ENCODE measurements around the gene ZNF664. TPM values are rescaled to one million over a fixed set of nuclear protein-coding genes. Genes with fewer than 3 reads are reported as not detected.
A peak's percentile ranks its signal among the peaks of the same experiment; 100 is the strongest.

Gene ZNF664
- total RNA-seq, 1 donor from 2014 or later: 310 TPM

DNA sequence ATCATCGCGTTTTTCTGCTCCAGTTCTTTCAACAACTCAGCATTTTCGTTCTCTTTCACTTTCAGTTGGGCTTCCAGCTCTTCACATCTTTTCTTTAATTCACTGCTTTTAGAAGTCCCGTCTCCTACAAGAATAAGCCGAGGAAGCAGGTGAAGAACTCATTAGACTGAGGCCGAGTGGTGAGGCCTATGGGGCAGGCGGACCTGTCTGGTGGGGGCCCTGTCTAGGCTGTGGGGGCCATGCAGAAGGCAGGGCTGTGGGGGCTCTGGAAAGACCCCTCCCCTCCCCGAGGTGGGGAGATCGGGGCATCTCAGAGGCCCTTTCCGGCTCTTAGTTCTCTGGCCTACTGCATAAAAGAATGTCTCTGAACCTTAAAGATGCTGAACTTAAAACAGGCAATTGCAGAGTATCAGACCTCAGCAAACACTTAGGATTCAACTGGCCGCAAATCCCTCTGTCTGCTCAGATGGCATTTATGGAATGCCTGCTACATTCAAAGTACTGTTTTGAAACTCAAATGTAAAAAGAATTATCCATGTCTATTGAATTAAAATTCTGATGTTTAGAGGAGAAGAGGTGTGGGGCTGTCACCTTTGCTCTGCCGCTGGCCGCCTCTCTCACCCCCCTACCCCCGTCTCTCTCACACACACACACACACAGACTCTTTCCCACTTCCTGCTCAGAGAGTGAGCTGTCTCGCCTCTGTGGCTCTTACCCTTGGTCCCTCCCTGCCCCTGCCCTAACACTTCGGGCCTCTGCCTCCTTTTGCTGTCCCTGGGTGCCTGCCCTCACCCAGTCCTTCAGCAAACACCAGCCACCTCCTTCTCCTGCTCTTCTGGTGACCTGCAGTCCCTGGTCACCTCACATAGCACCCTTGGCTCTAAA lies 35.1 kb upstream of the ZNF664 start:
- no peak overlapping the region for H3K27ac Mint-ChIP-seq (ENCODE audit: unreplicated experiment)

GRCh38 chr12:123938679-123939480 lies 34.1 kb upstream of the ZNF664 start:
- no peak overlapping the region for H3K27ac Mint-ChIP-seq (ENCODE audit: unreplicated experiment)
- peaks cover 11% of the 10 kb centered on the region for H3K9me3 Mint-ChIP-seq (ENCODE audit: unreplicated experiment)
- TF ChIP-seq, protein P1, sequence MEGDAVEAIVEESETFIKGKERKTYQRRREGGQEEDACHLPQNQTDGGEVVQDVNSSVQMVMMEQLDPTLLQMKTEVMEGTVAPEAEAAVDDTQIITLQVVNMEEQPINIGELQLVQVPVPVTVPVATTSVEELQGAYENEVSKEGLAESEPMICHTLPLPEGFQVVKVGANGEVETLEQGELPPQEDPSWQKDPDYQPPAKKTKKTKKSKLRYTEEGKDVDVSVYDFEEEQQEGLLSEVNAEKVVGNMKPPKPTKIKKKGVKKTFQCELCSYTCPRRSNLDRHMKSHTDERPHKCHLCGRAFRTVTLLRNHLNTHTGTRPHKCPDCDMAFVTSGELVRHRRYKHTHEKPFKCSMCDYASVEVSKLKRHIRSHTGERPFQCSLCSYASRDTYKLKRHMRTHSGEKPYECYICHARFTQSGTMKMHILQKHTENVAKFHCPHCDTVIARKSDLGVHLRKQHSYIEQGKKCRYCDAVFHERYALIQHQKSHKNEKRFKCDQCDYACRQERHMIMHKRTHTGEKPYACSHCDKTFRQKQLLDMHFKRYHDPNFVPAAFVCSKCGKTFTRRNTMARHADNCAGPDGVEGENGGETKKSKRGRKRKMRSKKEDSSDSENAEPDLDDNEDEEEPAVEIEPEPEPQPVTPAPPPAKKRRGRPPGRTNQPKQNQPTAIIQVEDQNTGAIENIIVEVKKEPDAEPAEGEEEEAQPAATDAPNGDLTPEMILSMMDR (IDR thresholded peaks at IDR 0.05; ENCODE audit: partially characterized antibody, unreplicated experiment): peak; percentile 25
- H3K36me3 Mint-ChIP-seq (ENCODE audit: unreplicated experiment): peaks cover 42% of the 10 kb centered on the region
- peaks cover 10% of the 10 kb centered on the region for H3K27me3 Mint-ChIP-seq (ENCODE audit: unreplicated experiment)
- no peaks in the 10 kb centered on the region for H3K4me1 Mint-ChIP-seq (ENCODE audit: low read depth, unreplicated experiment)
- no peak overlapping the region for H3K4me3 Mint-ChIP-seq (ENCODE audit: unreplicated experiment)
- peak; percentile 52 for DNase-seq

More for the DNA sequence above, 35.1 kb upstream of the ZNF664 start:
- Mint-ChIP-seq H3K4me1 (ENCODE audit: low read depth, unreplicated experiment) (no peaks in the 10 kb centered on the region), H3K9me3 (ENCODE audit: unreplicated experiment) (peaks cover 13% of the 10 kb centered on the region), H3K4me3 (ENCODE audit: unreplicated experiment) (no peak overlapping the region), H3K36me3 (ENCODE audit: unreplicated experiment) (peaks cover 49% of the 10 kb centered on the region), H3K27me3 (ENCODE audit: unreplicated experiment) (peaks cover 10% of the 10 kb centered on the region)
- TF ChIP-seq, protein P1 (IDR thresholded peaks at IDR 0.05; ENCODE audit: partially characterized antibody, unreplicated experiment): no peak
- no peak for DNase-seq

- Mint-ChIP-seq H3K4me1 (ENCODE audit: low read depth, unreplicated experiment) (peaks cover 5% of the 10 kb centered on the region), H3K9me3 (ENCODE audit: unreplicated experiment) (peaks cover 11% of the 10 kb centered on the region), H3K27me3 (ENCODE audit: unreplicated experiment) (peaks cover 10% of the 10 kb centered on the region), H3K4me3 (ENCODE audit: unreplicated experiment) (no peak overlapping the region), H3K27ac (ENCODE audit: unreplicated experiment) (no peak overlapping the region), H3K36me3 (ENCODE audit: unreplicated experiment) (peaks cover 42% of the 10 kb centered on the region)
- TF ChIP-seq, protein P1 (IDR thresholded peaks at IDR 0.05; ENCODE audit: partially characterized antibody, unreplicated experiment): no peak
- DNase-seq: no peak
Measured at GRCh38 chr12:123939716-123940626, 33.0 kb upstream of the ZNF664 start.

- Mint-ChIP-seq H3K36me3 (ENCODE audit: unreplicated experiment) (peaks cover 42% of the 10 kb centered on the region), H3K27me3 (ENCODE audit: unreplicated experiment) (peaks cover 10% of the 10 kb centered on the region), H3K27ac (ENCODE audit: unreplicated experiment) (no peak overlapping the region), H3K4me3 (ENCODE audit: unreplicated experiment) (no peak overlapping the region), H3K4me1 (ENCODE audit: low read depth, unreplicated experiment) (peaks cover 5% of the 10 kb centered on the region), H3K9me3 (ENCODE audit: unreplicated experiment) (peaks cover 11% of the 10 kb centered on the region)
- TF ChIP-seq, protein P1 (IDR thresholded peaks at IDR 0.05; ENCODE audit: partially characterized antibody, unreplicated experiment): no peak
- no peak for DNase-seq
Measured at GRCh38 chr12:123940627-123940966, 32.4 kb upstream of the ZNF664 start.
